Effector memory CD8-positive, alpha-beta T cell (primary cell): ENCODE measurements around the gene PRSS33.

Experiments used
- ATAC-seq: fragments of 150-1000 bp; cut with Tn5 transposase; replicated peaks from 2 replicates; pipeline ENCODE4 v1.10.0; 2021; ENCODE audit warnings: mild to moderate bottlenecking, moderate library complexity
- DNase-seq, 3 experiments: peaks; one replicate each; pipeline ENCODE4 v3.0.0; 2021
- H3K27ac Mint-ChIP-seq, 2 donors: one replicate each; pipeline ENCODE4 v1.8.0; 2022; ENCODE audit warnings: mild to moderate bottlenecking in 2 of 2, mixed read lengths in 2 of 2, moderate library complexity in 2 of 2
- H3K27me3 Mint-ChIP-seq, 2 donors: one replicate each; pipeline ENCODE4 v1.8.0; 2022; ENCODE audit warnings: mixed read lengths in 2 of 2
- H3K36me3 Mint-ChIP-seq: one replicate; pipeline ENCODE4 v1.8.0; 2022; ENCODE audit warnings: mild to moderate bottlenecking, moderate library complexity, mixed read lengths; ENCODE audit not compliant: insufficient read depth
- H3K4me1 Mint-ChIP-seq, 2 donors: one replicate each; pipeline ENCODE4 v1.8.0; 2022; ENCODE audit warnings: low read depth in 2 of 2, mixed read lengths in 2 of 2
- H3K4me3 Mint-ChIP-seq, 2 donors: one replicate each; pipeline ENCODE4 v1.8.0; 2022; ENCODE audit warnings: mild to moderate bottlenecking in 2 of 2, mixed read lengths in 2 of 2, moderate library complexity in 2 of 2
- H3K9me3 Mint-ChIP-seq, 2 donors: one replicate each; pipeline ENCODE4 v1.8.0; 2022; ENCODE audit warnings: mixed read lengths in 2 of 2
- total RNA-seq, 9 experiments: gene quantifications; one replicate each; lab custom pipeline; 2026; lab: John Stamatoyannopoulos, UW

PRSS33 gene, protein sequence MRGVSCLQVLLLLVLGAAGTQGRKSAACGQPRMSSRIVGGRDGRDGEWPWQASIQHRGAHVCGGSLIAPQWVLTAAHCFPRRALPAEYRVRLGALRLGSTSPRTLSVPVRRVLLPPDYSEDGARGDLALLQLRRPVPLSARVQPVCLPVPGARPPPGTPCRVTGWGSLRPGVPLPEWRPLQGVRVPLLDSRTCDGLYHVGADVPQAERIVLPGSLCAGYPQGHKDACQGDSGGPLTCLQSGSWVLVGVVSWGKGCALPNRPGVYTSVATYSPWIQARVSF
- total RNA-seq = 0 to 0.20 (median 0) reads per million in 9 experiments

DNA sequence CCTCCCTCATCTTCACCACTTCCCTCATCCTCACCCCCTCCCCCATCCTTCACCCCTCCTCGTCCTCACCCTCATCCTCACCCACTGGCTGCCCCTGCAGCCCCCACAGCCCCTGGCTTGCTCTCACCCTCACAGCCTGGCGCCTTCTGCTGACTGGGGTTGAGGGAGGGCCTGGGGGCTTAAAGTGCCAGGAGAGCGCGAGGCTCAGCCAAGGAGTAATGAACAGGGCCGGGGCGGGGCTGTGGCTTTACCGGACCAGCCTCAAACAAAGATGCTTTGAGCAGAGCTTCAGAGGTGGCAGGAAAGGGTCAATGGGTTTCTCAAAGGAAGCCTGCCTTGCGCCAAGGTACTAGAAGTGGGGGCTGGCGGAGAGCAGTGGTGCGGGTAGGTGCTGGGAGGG lies at the start of gene PRSS33:
Gene PRSS33 (minus strand): TSS at position 155 of the 400 bp plus-strand sequence. CDS start 1,013 bp downstream, outside the sequence.
- peaks cover 3 to 7% of the 10 kb centered on the region in 2 donors for H3K4me1 Mint-ChIP-seq
- H3K4me3 Mint-ChIP-seq = peak within 1 kb of the TSS; percentile 40 to 87
- ATAC-seq (no peak), DNase-seq (no peak)
- no peaks in the 10 kb centered on the region for H3K9me3 Mint-ChIP-seq
- peak within 1 kb of the TSS; percentile 29 to 58 for H3K27ac Mint-ChIP-seq
- no peaks in the 10 kb centered on the region for H3K36me3 Mint-ChIP-seq
- peaks cover 13 to 32% of the 10 kb centered on the region in 2 donors for H3K27me3 Mint-ChIP-seq

DNA sequence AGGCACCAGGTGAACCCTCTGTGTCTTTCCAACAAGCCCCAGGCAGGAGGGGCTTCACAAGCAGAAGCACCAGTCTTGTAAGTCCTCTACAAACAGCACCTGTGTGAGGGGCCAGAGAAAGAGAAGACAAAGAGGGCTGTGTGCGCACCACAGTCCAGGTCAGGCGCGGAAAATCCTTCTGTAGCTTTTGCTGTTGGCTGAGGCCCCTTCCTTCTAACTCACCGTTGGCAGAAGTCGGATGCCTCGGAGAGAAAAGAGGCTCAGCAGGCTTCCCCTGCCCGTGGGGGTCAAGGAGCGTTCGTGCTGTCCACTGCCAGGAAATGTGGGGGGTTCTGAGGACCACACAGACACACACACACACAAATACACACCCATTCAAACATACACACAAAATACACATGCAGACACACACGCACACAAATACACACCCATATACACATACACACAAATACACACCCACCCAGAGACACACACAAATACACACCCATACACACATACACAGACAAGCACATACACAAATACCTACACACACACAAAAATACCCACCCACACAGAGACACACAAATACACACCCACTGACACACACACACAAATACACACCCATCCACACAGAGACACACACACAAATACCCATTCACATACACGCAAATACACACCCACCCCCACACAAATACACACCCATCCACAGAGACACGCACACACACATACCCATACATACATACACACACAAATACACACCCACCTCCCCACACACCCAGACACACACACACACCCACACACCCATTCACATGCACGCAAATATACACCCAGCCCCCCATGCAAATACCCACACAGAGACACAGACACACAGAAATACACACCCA lies 49.5 kb upstream of the PRSS33 start:
- Mint-ChIP-seq H3K27ac (peak overlapping the region; percentile 24 to 52), H3K4me1 (peaks cover 27 to 30% of the 10 kb centered on the region in 2 donors), H3K36me3 (peaks cover 4% of the 10 kb centered on the region), H3K9me3 (no peaks in the 10 kb centered on the region), H3K27me3 (peaks cover 8 to 12% of the 10 kb centered on the region in 2 donors), H3K4me3 (no peak overlapping the region)
- DNase-seq (no peak), ATAC-seq (no peak)

DNA sequence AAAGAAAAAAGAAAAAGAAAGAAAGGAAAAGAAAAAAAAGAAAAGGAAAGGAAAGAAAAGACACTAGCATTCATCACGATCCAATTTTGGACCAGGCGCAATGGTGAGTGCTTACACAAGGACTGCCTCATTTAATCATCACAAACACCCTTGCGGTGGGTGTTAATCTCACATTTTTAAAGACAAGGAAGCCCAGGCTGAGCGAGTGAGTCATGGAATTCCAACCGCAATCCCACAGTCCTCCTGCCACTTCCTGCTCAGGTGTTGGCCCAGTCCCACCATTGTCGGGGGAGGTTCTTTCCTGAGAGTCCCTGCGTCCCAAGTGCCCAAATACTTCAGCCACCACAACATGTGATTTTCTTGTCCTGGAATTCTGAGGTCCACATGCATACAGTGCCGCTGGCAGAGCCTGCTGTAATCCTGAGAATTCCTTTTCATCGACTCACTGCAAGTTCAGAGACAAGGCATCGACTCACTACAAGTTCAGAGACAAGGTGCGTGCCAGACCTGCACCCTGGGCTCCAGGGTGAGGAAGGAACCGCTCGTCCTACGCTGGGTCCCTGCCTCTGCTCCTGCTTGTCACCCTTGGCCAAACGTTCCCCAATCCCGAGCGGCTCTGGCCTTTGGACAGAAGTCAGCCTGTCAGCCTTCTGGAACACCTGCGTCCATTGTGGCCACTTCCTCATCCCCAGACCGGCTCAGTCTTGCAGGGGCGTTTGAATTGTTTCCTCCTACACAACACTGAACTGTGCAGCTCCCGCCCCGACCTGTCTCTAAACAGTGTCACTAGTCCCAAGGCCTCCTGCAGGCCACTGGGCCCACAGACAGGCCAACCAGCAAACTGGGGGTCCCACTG lies 48.5 kb upstream of the PRSS33 start:
- DNase-seq (no peak), ATAC-seq (no peak)
- peak overlapping the region in 1 of 2 donors; percentile 77 for H3K27ac Mint-ChIP-seq
- H3K4me3 Mint-ChIP-seq = no peak overlapping the region
- H3K4me1 Mint-ChIP-seq = peaks cover 22 to 26% of the 10 kb centered on the region in 2 donors
- H3K9me3 Mint-ChIP-seq = no peaks in the 10 kb centered on the region
- peaks cover 4% of the 10 kb centered on the region for H3K36me3 Mint-ChIP-seq
- peaks cover 15 to 16% of the 10 kb centered on the region in 2 donors for H3K27me3 Mint-ChIP-seq

DNA sequence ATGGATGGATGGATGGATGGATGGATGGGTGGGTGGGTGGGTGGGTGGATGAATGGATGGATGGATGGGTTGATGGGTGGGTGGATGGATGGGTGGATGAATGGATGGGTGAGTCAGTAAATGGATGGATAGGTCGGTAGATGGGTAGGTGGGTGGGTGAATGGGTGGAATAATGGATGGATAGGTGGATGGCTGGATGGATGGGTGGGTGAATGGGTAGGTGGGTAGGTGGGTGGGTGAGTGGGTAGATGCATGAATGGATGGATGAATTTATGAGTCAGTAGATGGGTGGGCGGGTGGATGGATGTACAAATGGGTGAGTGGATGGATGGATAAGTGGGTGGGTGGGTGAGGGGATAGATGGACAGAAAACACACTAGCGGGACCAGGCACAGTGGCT lies 47.6 kb upstream of the PRSS33 start:
- Mint-ChIP-seq H3K9me3 (no peaks in the 10 kb centered on the region), H3K27me3 (peaks cover 19 to 21% of the 10 kb centered on the region in 2 donors), H3K4me1 (peaks cover 17 to 23% of the 10 kb centered on the region in 2 donors), H3K27ac (peak overlapping the region in 1 of 2 donors; percentile 77), H3K4me3 (no peak overlapping the region), H3K36me3 (peaks cover 4% of the 10 kb centered on the region)
- ATAC-seq (no peak), DNase-seq (no peak)

DNA sequence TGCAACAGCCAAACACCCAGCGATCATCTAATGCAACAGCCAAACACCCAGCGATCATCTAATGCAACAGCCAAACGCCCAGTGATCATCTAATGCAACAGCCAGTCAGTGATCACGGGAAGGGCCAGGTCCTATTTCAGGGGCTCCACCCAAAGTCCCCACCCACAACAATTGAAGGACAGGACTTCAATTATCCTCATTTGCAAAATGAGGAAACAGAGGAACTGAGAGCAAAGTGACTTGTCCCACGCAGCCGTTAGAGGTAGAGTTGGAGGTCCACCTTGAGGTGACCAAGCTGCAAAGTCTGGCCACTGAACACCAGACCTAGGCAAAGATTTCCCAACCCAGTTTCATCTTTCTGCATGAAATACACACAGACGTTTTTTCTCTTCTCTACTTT lies 46.4 kb upstream of the PRSS33 start:
- no peak overlapping the region for H3K4me3 Mint-ChIP-seq
- H3K27ac Mint-ChIP-seq = no peak overlapping the region
- H3K4me1 Mint-ChIP-seq = peaks cover 6 to 13% of the 10 kb centered on the region in 2 donors
- H3K27me3 Mint-ChIP-seq = peaks cover 22 to 25% of the 10 kb centered on the region in 2 donors
- no peaks in the 10 kb centered on the region for H3K36me3 Mint-ChIP-seq
- H3K9me3 Mint-ChIP-seq = no peaks in the 10 kb centered on the region
- no peak for ATAC-seq
- DNase-seq = no peak

DNA sequence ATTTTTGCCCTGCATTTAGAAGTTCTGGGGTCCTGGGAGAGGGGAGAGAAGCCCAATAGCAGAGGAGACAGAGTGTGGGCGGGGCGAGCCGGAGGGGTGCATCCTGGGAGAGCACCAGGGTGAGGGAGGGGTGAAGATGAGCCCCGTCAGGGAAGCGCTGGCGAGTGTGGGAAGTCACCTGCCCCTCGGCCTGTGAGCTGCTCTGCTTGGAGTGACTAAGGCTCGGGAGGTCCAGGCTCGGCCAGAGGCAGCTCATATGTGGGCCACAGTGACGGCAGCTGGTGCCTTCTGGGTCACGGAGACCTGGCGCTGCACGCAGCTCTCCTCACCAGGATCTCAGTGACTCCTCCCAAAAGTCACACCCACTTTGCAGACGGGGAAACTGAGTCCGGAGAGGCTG lies 43.8 kb upstream of the PRSS33 start:
- no peak for DNase-seq
- Mint-ChIP-seq H3K36me3 (peaks cover 4% of the 10 kb centered on the region), H3K4me1 (peaks cover 0 to 1% of the 10 kb centered on the region in 2 donors), H3K27ac (no peak overlapping the region), H3K27me3 (peaks cover 16 to 39% of the 10 kb centered on the region in 2 donors), H3K9me3 (no peaks in the 10 kb centered on the region), H3K4me3 (no peak overlapping the region)
- ATAC-seq = no peak

DNA sequence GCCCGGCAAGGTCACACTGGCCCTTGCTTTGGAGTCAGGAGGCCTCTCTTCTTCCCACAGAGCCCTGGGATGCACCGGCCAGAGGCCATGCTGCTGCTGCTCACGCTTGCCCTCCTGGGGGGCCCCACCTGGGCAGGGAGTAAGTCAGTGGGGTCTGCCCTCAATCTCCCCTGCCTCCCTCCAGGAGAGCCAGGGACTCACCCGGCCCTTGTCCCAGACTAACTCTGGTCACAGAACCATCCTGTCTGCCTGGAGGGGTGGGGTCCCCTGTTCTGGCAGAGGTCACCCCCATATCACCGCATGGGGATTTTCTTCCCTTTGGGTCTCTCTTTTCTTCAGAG lies 43.0 kb upstream of the PRSS33 start:
- H3K36me3 Mint-ChIP-seq = peaks cover 4% of the 10 kb centered on the region
- H3K4me3 Mint-ChIP-seq = no peak overlapping the region
- H3K4me1 Mint-ChIP-seq = peaks cover 0 to 1% of the 10 kb centered on the region in 2 donors
- H3K9me3 Mint-ChIP-seq = no peaks in the 10 kb centered on the region
- H3K27me3 Mint-ChIP-seq = peaks cover 16 to 48% of the 10 kb centered on the region in 2 donors
- DNase-seq = no peak
- ATAC-seq = no peak
- no peak overlapping the region for H3K27ac Mint-ChIP-seq

DNA sequence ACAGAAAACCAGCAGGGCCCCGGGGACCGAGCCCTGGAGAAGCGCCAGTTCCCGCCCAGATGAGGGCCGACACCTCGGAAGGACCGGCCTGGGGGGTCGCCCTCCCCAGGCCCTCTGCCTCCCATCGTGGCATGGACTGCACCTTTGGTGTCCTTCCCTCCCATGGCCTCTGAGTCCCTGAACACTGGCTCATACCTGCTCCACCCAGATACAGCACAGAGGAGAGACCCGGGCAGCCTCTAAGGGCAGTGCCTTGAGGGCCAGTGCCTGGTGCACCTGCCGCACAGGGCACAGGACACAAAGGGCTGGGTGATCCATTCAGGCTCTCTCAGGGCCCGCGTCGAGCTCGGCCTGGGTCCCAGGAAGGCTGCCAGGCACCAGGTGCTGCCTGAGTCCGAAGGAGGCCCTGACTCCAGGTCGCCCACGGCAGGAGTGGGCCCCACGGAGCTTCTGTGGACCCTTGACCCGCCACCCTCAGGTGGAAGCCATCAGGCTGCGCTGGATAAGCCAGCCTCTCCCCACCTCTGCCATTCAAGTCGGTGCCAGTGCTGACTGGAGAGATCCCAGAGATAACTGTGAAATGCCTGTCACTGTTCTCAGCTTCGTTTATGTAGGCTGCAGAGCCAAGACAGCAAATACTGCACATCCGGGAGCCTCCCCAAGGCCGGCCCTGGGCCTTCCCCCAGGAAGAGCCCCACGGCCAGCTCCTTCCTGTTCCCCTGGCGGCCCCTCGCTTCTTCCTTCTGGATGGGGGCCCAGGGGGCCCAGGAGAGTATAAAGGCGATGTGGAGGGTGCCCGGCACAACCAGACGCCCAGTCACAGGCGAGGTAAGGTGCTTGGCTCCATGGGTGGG lies 42.4 kb upstream of the PRSS33 start, which contains the start of gene ZG16B:
Gene ZG16B (plus strand): TSS at position 803 of the 854 bp plus-strand sequence. CDS start 139 bp downstream, outside the sequence.
- Mint-ChIP-seq H3K4me3 (no peak within 1 kb of the TSS), H3K36me3 (peaks cover 4% of the 10 kb centered on the region), H3K4me1 (peaks cover 0 to 1% of the 10 kb centered on the region in 2 donors), H3K9me3 (no peaks in the 10 kb centered on the region), H3K27me3 (peaks cover 21 to 54% of the 10 kb centered on the region in 2 donors), H3K27ac (no peak within 1 kb of the TSS)
- DNase-seq (no peak), ATAC-seq (no peak)

DNA sequence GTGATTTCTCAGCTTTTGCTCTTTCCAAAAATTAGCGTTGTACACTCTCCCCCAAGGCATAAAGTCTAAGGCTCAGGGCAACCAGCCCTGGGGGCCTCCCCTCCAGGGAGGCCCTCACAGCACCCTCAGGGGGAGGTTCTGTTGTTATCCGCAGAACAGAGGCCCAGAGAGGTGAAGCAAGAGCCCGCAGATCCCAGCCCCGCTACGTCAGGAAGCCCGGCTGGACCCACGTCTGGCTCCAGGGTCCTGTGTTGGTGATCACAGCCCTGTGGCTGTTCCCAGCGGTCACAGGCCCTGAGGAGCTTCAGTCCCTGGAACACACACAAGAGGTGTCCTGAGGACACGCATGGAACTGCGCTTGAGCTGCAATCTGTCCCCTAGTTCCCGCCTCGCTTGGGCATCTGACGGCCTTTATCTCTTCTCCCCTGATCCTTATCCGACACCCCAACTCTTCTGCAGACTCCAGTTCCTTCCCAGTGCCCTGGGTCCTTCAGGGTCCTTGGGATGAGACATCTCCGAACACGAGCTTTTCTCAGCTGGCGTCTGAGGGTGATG lies 41.6 kb upstream of the PRSS33 start:
- Mint-ChIP-seq H3K27me3 (peaks cover 21 to 56% of the 10 kb centered on the region in 2 donors), H3K4me3 (no peak overlapping the region), H3K4me1 (peaks cover 0 to 1% of the 10 kb centered on the region in 2 donors), H3K9me3 (no peaks in the 10 kb centered on the region), H3K27ac (no peak overlapping the region), H3K36me3 (peaks cover 4% of the 10 kb centered on the region)
- ATAC-seq (no peak), DNase-seq (no peak)

DNA sequence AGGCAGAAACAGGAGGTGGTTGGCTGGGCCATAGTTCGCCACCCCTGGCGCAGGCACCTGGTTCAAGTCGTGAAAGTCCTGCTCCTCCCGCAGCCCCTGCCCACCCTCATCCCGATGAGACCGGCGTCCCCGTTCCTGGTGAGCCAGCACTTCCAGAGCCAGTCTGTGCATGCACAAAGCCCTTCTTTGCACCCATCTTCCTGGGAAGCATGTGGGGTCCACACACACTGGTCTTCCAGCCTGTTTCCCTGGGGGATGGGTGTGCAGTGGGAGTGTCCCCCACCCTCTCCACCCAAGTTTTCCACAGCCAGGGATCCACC lies 41.1 kb upstream of the PRSS33 start:
- Mint-ChIP-seq H3K27me3 (peaks cover 21 to 56% of the 10 kb centered on the region in 2 donors), H3K4me1 (peaks cover 0 to 1% of the 10 kb centered on the region in 2 donors), H3K9me3 (no peaks in the 10 kb centered on the region), H3K27ac (no peak overlapping the region), H3K4me3 (no peak overlapping the region), H3K36me3 (peaks cover 4% of the 10 kb centered on the region)
- no peak for DNase-seq
- no peak for ATAC-seq

DNA sequence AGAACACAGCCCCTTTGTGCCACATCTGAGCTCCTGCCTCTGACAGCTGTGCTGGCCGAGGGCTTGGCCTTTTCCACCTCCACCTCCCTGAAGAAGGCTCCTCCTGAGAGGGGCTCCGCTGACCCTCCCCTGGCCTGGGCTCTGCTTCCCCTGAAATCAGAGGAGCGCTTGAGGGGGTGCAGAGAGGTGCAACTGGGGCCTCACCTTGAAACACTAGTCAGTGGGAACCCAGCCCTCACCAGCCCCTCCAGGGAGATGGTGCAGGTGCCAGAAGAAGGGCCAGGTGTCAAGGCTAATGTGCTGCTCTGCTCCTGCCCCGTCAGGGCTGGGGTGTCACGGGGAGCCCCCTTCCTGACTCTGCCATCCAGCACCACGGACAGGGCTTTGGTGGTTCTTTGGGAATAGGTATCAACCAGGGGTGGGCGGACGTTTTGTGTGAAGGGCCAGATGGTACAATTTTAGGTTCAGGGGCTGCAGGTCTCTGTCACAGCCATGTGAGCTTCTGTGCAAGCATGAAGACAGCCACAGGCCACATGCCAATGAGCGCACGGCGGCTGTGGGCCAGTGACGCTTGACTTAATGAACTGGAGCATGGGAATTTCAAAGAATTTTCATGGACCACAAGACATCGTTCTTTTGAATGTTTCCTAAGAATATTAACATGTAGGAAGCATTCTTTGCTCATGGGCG lies 40.6 kb upstream of the PRSS33 start:
- Mint-ChIP-seq H3K4me3 (no peak overlapping the region), H3K27me3 (peaks cover 21 to 56% of the 10 kb centered on the region in 2 donors), H3K27ac (no peak overlapping the region), H3K4me1 (peaks cover 0 to 1% of the 10 kb centered on the region in 2 donors), H3K36me3 (peaks cover 4% of the 10 kb centered on the region), H3K9me3 (no peaks in the 10 kb centered on the region)
- DNase-seq (no peak), ATAC-seq (no peak)

DNA sequence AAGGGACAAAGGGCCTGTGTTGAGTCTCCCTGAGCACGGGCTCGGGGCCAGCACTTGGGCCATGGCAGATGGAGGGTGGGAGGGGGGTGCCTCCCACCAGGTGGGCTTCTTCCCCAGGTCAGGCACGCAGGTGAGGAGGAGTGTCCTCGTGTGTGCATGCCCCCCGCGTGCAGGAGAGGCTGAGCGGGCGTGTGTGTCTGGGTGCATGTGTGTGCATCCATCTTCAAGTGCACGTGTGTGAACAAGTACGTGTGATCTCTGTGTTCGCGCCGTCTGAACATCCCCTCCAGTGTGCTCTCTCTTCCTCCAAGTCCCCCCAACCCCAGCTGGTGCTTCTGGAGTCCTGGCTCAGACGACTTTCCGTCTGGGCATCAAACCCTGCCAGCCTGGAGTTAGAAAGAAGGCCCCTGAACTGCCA lies 40.0 kb upstream of the PRSS33 start:
- Mint-ChIP-seq H3K27me3 (peaks cover 16 to 50% of the 10 kb centered on the region in 2 donors), H3K4me1 (peaks cover 0 to 1% of the 10 kb centered on the region in 2 donors), H3K27ac (no peak overlapping the region), H3K4me3 (no peak overlapping the region), H3K9me3 (no peaks in the 10 kb centered on the region), H3K36me3 (peaks cover 4% of the 10 kb centered on the region)
- DNase-seq (no peak), ATAC-seq (no peak)
